Measurements from ENCODE around the gene GPC5. TPM values are rescaled to one million over a fixed set of nuclear protein-coding genes. Genes with fewer than 3 reads are reported as not detected.

The GPC5 gene
- total RNA-seq, 1 experiment from 2014 or later, result 0.26 TPM

GRCh38 chr13:91464336-91464735, 65.9 kb downstream of the GPC5 start:
- CTCF ChIA-PET, result no interaction called here
- DNase-seq (ENCODE audit: low read depth, low spot score), result no peak

GRCh38 chr13:91467236-91467635, 68.8 kb downstream of the GPC5 start:
- ChIA-PET CTCF (no interaction called here), POLR2A (no interaction called here)
- DNase-seq (ENCODE audit: low read depth, low spot score), result no peak
- in situ Hi-C loops (cut with HindIII; ENCODE audit: low pct_unique_long_range_greater_than_20kb, low sequenced_read_pairs) (no loop called here), intact Hi-C loops (cut with micrococcal nuclease; ENCODE audit: unreplicated experiment) (no loop called here)
- no peaks in the 10 kb centered on the region for H3K4me1 ChIP-seq (ENCODE audit: control insufficient read depth, insufficient read depth, low read length)
- no peaks in the 10 kb centered on the region for H3K27me3 ChIP-seq (ENCODE audit: control insufficient read depth, insufficient read depth, low read length)
- no peak for TF ChIP-seq REST (IDR thresholded peaks at IDR 0.05; ENCODE audit: insufficient read depth in 1 of 2, low read depth in 2 of 2, low read length in 1 of 2)
- no peak for TF ChIP-seq TCF7L2 (IDR thresholded peaks at IDR 0.05; ENCODE audit: low read depth, low read length)
- TF ChIP-seq CTCF (IDR thresholded peaks at IDR 0.05), result no peak
- no peak for TF ChIP-seq SIN3A (IDR thresholded peaks at IDR 0.05; ENCODE audit: borderline replicate concordance, insufficient read depth, low read depth, low read length)
- TF ChIP-seq POLR2AphosphoS5 (IDR thresholded peaks at IDR 0.05; ENCODE audit: low read depth, low read length), result no peak
- ATAC-seq, result no peak
- H3K9me3 ChIP-seq (ENCODE audit: control insufficient read depth, insufficient read depth, low read depth, low read length), result no peaks in the 10 kb centered on the region
- H3K4me3 ChIP-seq (ENCODE audit: low read depth in 2 of 2, low read length in 2 of 2), result no peak overlapping the region
- no TSS peak for BruUV-seq (replicated peaks)
- no peaks in the 10 kb centered on the region for H3K36me3 ChIP-seq (ENCODE audit: control insufficient read depth, insufficient read depth, low read length)
- H3K27ac ChIP-seq (ENCODE audit: low read length), result no peak overlapping the region

More at GRCh38 chr13:91464336-91464735, 65.9 kb downstream of the GPC5 start:
- H3K4me3 ChIP-seq (ENCODE audit: low read depth in 2 of 2, low read length in 2 of 2), result no peak overlapping the region
- no peaks in the 10 kb centered on the region for H3K4me1 ChIP-seq (ENCODE audit: control insufficient read depth, insufficient read depth, low read length)
- no peaks in the 10 kb centered on the region for H3K27me3 ChIP-seq (ENCODE audit: control insufficient read depth, insufficient read depth, low read length)
- BruUV-seq (replicated peaks), result no TSS peak
- no peak for ATAC-seq
- H3K27ac ChIP-seq (ENCODE audit: low read length), result no peak overlapping the region
- intact Hi-C loops (cut with micrococcal nuclease; ENCODE audit: unreplicated experiment), result no loop called here
- in situ Hi-C loops (cut with HindIII; ENCODE audit: low pct_unique_long_range_greater_than_20kb, low sequenced_read_pairs), result no loop called here
- no peak for TF ChIP-seq REST (IDR thresholded peaks at IDR 0.05; ENCODE audit: insufficient read depth in 1 of 2, low read depth in 2 of 2, low read length in 1 of 2)
- no peak for TF ChIP-seq TCF7L2 (IDR thresholded peaks at IDR 0.05; ENCODE audit: low read depth, low read length)
- TF ChIP-seq POLR2AphosphoS5 (IDR thresholded peaks at IDR 0.05; ENCODE audit: low read depth, low read length), result no peak
- no peak for TF ChIP-seq CTCF (IDR thresholded peaks at IDR 0.05)
- TF ChIP-seq SIN3A (IDR thresholded peaks at IDR 0.05; ENCODE audit: borderline replicate concordance, insufficient read depth, low read depth, low read length), result no peak
- H3K36me3 ChIP-seq (ENCODE audit: control insufficient read depth, insufficient read depth, low read length), result no peaks in the 10 kb centered on the region; the same call in 1 of the 2 replicates
- POLR2A ChIA-PET, result no interaction called here
- no peaks in the 10 kb centered on the region for H3K9me3 ChIP-seq (ENCODE audit: control insufficient read depth, insufficient read depth, low read depth, low read length)
